SK-N-SH (cell line): ENCODE measurements around the gene ANKRD1. TPM values are rescaled to one million over a fixed set of nuclear protein-coding genes. Genes with fewer than 3 reads are reported as not detected.

Source experiments
- CTCF ChIA-PET: fragments of 300-600, 350-600 bp; formaldehyde crosslinking; extraction: SDS; loops from one replicate; lab custom pipeline; 2021; lab: Yijun Ruan, JAX
- POLR2A ChIA-PET: fragments of 350-600 bp; sonication (Branson Sonifier 250); formaldehyde crosslinking; extraction: SDS; loops from one replicate; lab custom pipeline; 2020; ENCODE audit warnings: antibody characterized with exemption, inconsistent platforms; lab: Yijun Ruan, JAX
- DNase-seq: peaks from one replicate; pipeline ENCODE4 v3.0.0; 2012
- H2AFZ ChIP-seq: fragments of 200-600 bp; sonication (generic); 2 replicates; pipeline ENCODE4 v1.8.1; 2016; ENCODE audit warnings: antibody characterized with exemption, mild to moderate bottlenecking, low read depth
- H3F3A ChIP-seq: fragments of 200-600 bp; sonication (generic); replicated peaks from 2 replicates; pipeline ENCODE3; 2016; ENCODE audit warnings: antibody characterized with exemption, mild to moderate bottlenecking; ENCODE audit not compliant: insufficient read depth
- H3K27ac ChIP-seq, 2 experiments: fragments of 200-500 bp in 1 of 2; fragments of 200-600 bp in 1 of 2; sonication (Bioruptor generic) in 1 of 2; sonication (generic), shearing (Covaris generic) in 1 of 2; 2 replicates each; pipeline versions ENCODE4 v1.5.1 to v1.6.1; 2014 to 2016; ENCODE audit warnings: low read depth in 2 of 2, inconsistent platforms in 1 of 2, low read length in 1 of 2, mild to moderate bottlenecking in 1 of 2, mixed read lengths in 1 of 2
- H3K27me3 ChIP-seq: fragments of 200-600 bp; sonication (generic), shearing (Covaris generic); 2 replicates; pipeline ENCODE4 v1.6.1; 2016; ENCODE audit warnings: mixed run types; ENCODE audit not compliant: insufficient read depth
- H3K36me3 ChIP-seq, 2 experiments: fragments of 200-500 bp in 1 of 2; fragments of 200-600 bp in 1 of 2; sonication (Bioruptor generic) in 1 of 2; sonication (generic) in 1 of 2; replicated peaks in 1 of 2; 2 replicates each; pipeline versions ENCODE3 to v1.5.1; 2014 to 2016; ENCODE audit warnings: low read length in 1 of 2, mild to moderate bottlenecking in 1 of 2; ENCODE audit not compliant: insufficient read depth in 2 of 2, control insufficient read depth in 1 of 2
- H3K4me1 ChIP-seq, 2 experiments: fragments of 200-500 bp in 1 of 2; fragments of 200-600 bp in 1 of 2; sonication (Bioruptor generic) in 1 of 2; sonication (generic), shearing (Covaris generic) in 1 of 2; 2 replicates each; pipeline versions ENCODE4 v1.5.1 to v1.6.1; 2014 to 2016; ENCODE audit warnings: low read depth in 1 of 2, low read length in 1 of 2, mixed run types in 1 of 2; ENCODE audit not compliant: insufficient read depth in 2 of 2, control insufficient read depth in 1 of 2
- H3K4me2 ChIP-seq: fragments of 200-600 bp; sonication (generic), shearing (Covaris generic); 2 replicates; pipeline ENCODE4 v1.6.1; 2017; ENCODE audit warnings: mixed run types
- H3K4me3 ChIP-seq, 2 experiments: fragments of 200-500 bp in 1 of 2; fragments of 200-600 bp in 1 of 2; sonication (Bioruptor generic) in 1 of 2; sonication (generic), shearing (Covaris generic) in 1 of 2; 2 replicates each; pipeline versions ENCODE4 v1.5.1 to v1.8.1; 2014 to 2016; ENCODE audit warnings: low read depth in 2 of 2, inconsistent platforms in 1 of 2, low read length in 1 of 2, mild to moderate bottlenecking in 1 of 2, mixed read lengths in 1 of 2, moderate library complexity in 1 of 2
- H3K79me2 ChIP-seq: fragments of 200-600 bp; sonication (generic); 2 replicates; pipeline ENCODE4 v1.8.1; 2017; ENCODE audit warnings: mild to moderate bottlenecking; ENCODE audit not compliant: insufficient read depth
- H3K9ac ChIP-seq: fragments of 200-600 bp; sonication (generic); 2 replicates; pipeline ENCODE4 v1.6.1; 2017; ENCODE audit warnings: mixed run types
- H3K9me2 ChIP-seq: fragments of 200-600 bp; sonication (generic); 2 replicates; pipeline ENCODE4 v1.6.1; 2017; ENCODE audit warnings: mixed run types
- H3K9me3 ChIP-seq: fragments of 200-600 bp; sonication (generic); 2 replicates; pipeline ENCODE4 v1.6.1; 2017; ENCODE audit warnings: mixed run types, mild to moderate bottlenecking, moderate library complexity
- H4K20me1 ChIP-seq: fragments of 200-600 bp; sonication (generic); 2 replicates; pipeline ENCODE4 v1.6.1; 2017; ENCODE audit warnings: mild to moderate bottlenecking, mixed run types; ENCODE audit not compliant: insufficient read depth
- CHD2 ChIP-seq: fragments of 150-350 bp; IDR thresholded peaks from 2 replicates; pipeline ENCODE4 v1.6.1; 2018; ENCODE audit warnings: low read length; ENCODE audit not compliant: partially characterized antibody
- GATA2 ChIP-seq: sonication (generic); formaldehyde crosslinking; IDR thresholded peaks from 2 replicates; pipeline ENCODE4 v1.5.0; 2020; ENCODE audit warnings: mild to moderate bottlenecking, missing genetic modification reagents
- NFIC ChIP-seq: IDR thresholded peaks from 2 replicates; pipeline ENCODE4 v1.4.0; 2012; ENCODE audit warnings: borderline replicate concordance
- NRF1 ChIP-seq: IDR thresholded peaks from 2 replicates; pipeline ENCODE4 v1.6.1; 2012; ENCODE audit warnings: low read depth, mild to moderate bottlenecking, low read length
- RXRA ChIP-seq: IDR thresholded peaks from 2 replicates; pipeline ENCODE4 v1.4.0; 2012; ENCODE audit warnings: low read depth, mild to moderate bottlenecking, borderline replicate concordance
- TAF1 ChIP-seq: IDR thresholded peaks from 2 replicates; pipeline ENCODE4 v1.6.1; 2012; ENCODE audit warnings: low read depth, mild to moderate bottlenecking, low read length, moderate library complexity, borderline replicate concordance
- TCF12 ChIP-seq: IDR thresholded peaks from 2 replicates; pipeline ENCODE4 v1.4.0; 2012
- WGBS: methylation state at CpG from one replicate; pipeline ENCODE4 v1.1.6; 2017; ENCODE audit warnings: low lambda C conversion rate; 5-methylcytosine and 5-hydroxymethylcytosine counted together
- polyA plus RNA-seq, 3 experiments: library from polyadenylated mRNA; depleted of rRNA; stranded (reverse); fragments of >200 nt; gene quantifications; 2 replicates each; pipeline ENCODE4 v1.2.3, GENCODE V29; 2012
- TF ChIP-seq, protein P1 (sequence below): IDR thresholded peaks from 2 replicates; pipeline ENCODE4 v1.4.0; 2012; ENCODE audit warnings: low read depth, borderline replicate concordance
- TF ChIP-seq, protein P2 (sequence below): IDR thresholded peaks from 2 replicates; pipeline ENCODE4 v1.6.1; 2012; ENCODE audit warnings: mild to moderate bottlenecking, low read depth, low read length, moderate library complexity
- TF ChIP-seq, protein P3 (sequence below): IDR thresholded peaks from 2 replicates; pipeline ENCODE4; 2012

Gene ANKRD1
- polyA plus RNA-seq, 1 of the 3 experiments (the other 2 are of a cell fraction), result 41.7 TPM

DNA sequence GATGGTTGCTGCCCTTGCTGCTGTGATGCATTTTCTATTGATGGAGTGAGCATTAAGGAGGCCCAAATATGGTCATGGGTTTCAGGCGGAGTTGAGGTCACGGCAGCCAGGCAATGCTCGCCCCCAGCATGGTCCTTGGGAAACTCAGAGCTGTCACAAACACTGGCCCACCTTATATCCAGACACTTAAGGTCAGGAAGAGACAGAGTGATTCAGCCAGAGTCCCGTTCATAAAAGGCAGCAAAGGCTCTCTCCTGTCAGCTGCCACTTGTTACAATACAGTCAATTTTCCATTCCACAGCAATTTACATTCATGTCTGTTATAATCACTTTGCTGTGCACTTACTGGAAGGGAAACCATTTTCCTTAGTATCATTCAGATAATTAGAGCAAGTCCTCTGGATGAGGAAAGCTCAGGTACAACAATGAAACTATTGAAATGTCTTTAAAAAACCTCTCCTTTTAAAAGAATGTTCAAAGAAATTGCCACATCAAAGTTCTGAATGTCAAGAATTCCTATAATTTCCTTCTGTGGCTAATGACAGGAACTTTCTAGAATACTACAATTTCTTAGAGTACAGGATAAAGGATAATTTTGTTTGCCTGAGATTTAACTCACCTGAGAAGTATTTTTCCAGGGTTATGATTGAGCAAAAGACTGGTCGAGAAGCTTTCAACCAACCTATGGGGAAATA lies 14.8 kb upstream of the ANKRD1 start:
- POLR2A ChIA-PET, result no interaction called here
- Histone ChIP-seq H3K9ac (no peak overlapping the region), H3K36me3 (no peaks in the 10 kb centered on the region), H3K4me3 (no peak overlapping the region), H3K79me2 (no peaks in the 10 kb centered on the region), H3F3A (peaks cover 33% of the 10 kb centered on the region), H4K20me1 (no peaks in the 10 kb centered on the region), H3K9me2 (no peaks in the 10 kb centered on the region), H3K9me3 (no peaks in the 10 kb centered on the region), H3K27ac (peak overlapping the region; percentile 37 to 66; a peak in 3 of 4 replicates), H3K4me1 (peaks cover 0 to 35% of the 10 kb centered on the region in 2 experiments; a peak in 2 of 4 replicates), H3K4me2 (peak overlapping the region; percentile 43), H2AFZ (peak overlapping the region; percentile 82), H3K27me3 (no peaks in the 10 kb centered on the region)
- TF ChIP-seq GATA2 (CRISPR knock-in tag) (no peak), CHD2 (no peak), TCF12 (peak; percentile 34; the same call in 1 of the 2 replicates), NFIC (no peak), NRF1 (no peak), TAF1 (no peak), RXRA (no peak)
- TF ChIP-seq, protein P1, sequence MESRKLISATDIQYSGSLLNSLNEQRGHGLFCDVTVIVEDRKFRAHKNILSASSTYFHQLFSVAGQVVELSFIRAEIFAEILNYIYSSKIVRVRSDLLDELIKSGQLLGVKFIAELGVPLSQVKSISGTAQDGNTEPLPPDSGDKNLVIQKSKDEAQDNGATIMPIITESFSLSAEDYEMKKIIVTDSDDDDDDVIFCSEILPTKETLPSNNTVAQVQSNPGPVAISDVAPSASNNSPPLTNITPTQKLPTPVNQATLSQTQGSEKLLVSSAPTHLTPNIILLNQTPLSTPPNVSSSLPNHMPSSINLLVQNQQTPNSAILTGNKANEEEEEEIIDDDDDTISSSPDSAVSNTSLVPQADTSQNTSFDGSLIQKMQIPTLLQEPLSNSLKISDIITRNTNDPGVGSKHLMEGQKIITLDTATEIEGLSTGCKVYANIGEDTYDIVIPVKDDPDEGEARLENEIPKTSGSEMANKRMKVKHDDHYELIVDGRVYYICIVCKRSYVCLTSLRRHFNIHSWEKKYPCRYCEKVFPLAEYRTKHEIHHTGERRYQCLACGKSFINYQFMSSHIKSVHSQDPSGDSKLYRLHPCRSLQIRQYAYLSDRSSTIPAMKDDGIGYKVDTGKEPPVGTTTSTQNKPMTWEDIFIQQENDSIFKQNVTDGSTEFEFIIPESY, result no peak
- TF ChIP-seq, protein P2, sequence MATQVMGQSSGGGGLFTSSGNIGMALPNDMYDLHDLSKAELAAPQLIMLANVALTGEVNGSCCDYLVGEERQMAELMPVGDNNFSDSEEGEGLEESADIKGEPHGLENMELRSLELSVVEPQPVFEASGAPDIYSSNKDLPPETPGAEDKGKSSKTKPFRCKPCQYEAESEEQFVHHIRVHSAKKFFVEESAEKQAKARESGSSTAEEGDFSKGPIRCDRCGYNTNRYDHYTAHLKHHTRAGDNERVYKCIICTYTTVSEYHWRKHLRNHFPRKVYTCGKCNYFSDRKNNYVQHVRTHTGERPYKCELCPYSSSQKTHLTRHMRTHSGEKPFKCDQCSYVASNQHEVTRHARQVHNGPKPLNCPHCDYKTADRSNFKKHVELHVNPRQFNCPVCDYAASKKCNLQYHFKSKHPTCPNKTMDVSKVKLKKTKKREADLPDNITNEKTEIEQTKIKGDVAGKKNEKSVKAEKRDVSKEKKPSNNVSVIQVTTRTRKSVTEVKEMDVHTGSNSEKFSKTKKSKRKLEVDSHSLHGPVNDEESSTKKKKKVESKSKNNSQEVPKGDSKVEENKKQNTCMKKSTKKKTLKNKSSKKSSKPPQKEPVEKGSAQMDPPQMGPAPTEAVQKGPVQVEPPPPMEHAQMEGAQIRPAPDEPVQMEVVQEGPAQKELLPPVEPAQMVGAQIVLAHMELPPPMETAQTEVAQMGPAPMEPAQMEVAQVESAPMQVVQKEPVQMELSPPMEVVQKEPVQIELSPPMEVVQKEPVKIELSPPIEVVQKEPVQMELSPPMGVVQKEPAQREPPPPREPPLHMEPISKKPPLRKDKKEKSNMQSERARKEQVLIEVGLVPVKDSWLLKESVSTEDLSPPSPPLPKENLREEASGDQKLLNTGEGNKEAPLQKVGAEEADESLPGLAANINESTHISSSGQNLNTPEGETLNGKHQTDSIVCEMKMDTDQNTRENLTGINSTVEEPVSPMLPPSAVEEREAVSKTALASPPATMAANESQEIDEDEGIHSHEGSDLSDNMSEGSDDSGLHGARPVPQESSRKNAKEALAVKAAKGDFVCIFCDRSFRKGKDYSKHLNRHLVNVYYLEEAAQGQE, result no peak
- TF ChIP-seq, protein P3, sequence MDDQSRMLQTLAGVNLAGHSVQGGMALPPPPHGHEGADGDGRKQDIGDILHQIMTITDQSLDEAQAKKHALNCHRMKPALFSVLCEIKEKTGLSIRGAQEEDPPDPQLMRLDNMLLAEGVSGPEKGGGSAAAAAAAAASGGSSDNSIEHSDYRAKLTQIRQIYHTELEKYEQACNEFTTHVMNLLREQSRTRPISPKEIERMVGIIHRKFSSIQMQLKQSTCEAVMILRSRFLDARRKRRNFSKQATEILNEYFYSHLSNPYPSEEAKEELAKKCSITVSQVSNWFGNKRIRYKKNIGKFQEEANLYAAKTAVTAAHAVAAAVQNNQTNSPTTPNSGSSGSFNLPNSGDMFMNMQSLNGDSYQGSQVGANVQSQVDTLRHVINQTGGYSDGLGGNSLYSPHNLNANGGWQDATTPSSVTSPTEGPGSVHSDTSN, result peak; percentile 51; the same call in 1 of the 2 replicates
- WGBS, result 45% methylated on average over 4 of the region's 5 CpGs
- DNase-seq, result no peak
- CTCF ChIA-PET, result interaction anchor here (1.3 kb wide), 1 partner anchor 315 kb away, joined by 3 read pairs; no protein-coding TSS in a partner anchor
